GM12873 (cell line): ENCODE measurements around the gene TNRC6C.

Source experiments
- TF ChIP-seq, protein P1 (sequence below): IDR thresholded peaks from 2 replicates; pipeline ENCODE4 v1.5.1; 2012; ENCODE audit warnings: low read depth, mild to moderate bottlenecking, moderate library complexity, low read length, control low read depth; ENCODE audit not compliant: insufficient read depth; ENCODE audit errors: missing control alignments

The TNRC6C gene

DNA sequence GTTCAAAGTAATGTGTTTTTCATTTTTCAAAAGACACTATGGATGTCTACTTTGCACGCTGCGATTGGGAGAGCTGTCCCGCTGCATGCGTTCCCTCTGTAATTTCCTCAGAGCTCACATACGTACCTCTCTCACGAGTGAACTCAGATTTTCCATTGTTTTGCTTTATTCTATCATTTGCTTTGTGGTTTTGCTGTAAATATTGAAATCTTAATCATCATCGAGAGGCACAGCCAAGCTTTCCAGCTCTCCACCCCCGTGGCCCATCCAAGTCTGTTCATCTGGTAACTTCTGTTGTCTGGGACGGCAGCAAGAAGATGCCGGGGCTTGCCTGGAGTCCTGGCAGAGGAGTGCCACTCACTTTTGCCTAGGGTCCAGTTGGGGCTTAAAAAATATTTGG, 149.0 kb downstream of the TNRC6C start:
- TF ChIP-seq, protein P1, sequence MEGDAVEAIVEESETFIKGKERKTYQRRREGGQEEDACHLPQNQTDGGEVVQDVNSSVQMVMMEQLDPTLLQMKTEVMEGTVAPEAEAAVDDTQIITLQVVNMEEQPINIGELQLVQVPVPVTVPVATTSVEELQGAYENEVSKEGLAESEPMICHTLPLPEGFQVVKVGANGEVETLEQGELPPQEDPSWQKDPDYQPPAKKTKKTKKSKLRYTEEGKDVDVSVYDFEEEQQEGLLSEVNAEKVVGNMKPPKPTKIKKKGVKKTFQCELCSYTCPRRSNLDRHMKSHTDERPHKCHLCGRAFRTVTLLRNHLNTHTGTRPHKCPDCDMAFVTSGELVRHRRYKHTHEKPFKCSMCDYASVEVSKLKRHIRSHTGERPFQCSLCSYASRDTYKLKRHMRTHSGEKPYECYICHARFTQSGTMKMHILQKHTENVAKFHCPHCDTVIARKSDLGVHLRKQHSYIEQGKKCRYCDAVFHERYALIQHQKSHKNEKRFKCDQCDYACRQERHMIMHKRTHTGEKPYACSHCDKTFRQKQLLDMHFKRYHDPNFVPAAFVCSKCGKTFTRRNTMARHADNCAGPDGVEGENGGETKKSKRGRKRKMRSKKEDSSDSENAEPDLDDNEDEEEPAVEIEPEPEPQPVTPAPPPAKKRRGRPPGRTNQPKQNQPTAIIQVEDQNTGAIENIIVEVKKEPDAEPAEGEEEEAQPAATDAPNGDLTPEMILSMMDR, result no peak

- TF ChIP-seq, protein P1, result no peak
Observed at GRCh38 chr17:78107976-78108725, 149.6 kb downstream of the TNRC6C start.

DNA sequence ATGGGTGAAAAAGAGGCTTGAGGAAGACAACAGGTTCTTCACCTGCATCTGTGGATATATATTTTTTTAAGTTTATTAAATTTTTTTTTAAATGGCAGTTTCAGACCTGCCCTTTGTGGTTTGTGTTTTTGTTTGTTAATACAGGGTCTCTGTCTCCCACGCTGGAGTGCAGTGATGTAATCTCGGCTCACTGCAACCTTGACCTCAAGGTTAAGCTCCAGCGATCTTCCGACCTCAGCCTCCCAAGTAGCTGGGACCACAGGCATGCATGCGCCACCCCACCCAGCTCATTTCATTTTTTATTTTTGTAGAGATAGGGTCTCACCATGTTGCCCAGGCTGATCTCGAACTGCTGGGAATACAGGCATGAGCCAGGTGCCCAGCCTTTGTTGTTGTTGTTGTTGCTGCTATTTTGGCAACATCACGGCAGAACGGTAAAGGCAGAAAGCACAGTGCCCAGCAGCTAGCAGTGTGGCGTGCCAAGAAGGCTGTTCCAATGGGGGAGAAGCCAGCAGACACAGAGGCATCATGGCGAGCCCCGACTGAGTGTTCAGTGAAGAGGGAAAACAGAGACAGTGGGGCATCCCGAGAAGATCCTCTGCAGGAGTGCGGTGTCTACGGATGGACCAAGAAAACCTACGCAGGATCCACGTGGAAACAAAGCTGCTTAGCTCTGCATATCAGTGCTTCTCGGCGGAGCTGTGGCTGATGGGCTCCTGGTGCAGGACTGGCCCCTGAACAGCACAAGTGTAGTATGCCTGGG, 150.4 kb downstream of the TNRC6C start:
- TF ChIP-seq, protein P1, result no peak

DNA sequence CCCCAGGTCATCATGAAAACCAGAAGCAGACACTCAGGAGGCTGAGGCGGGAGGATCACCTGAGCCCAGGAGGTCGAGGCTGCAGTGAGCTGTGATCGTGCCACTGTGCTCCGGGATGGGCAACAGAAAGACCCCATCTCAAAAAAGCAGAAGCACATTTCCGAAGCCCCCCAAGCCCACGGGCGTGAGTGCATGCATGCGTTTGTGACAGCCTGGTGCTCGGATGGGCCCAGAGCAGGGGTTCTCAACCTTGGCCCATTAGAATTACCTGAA, 150.9 kb downstream of the TNRC6C start:
- TF ChIP-seq, protein P1, result no peak

GRCh38 chr17:78110363-78111015, 152.0 kb downstream of the TNRC6C start:
- TF ChIP-seq, protein P1, result no peak

- TF ChIP-seq, protein P1, result no peak
Observed at GRCh38 chr17:78111016-78111726, 152.7 kb downstream of the TNRC6C start.
